Measurements from ENCODE around the gene ROPN1L.
"Not testable (repeated sequence)": the region's sequence is repeated elsewhere in the genome, so short reads cannot be mapped to it uniquely, and the experiment has no call there.

Gene ROPN1L

GRCh38 chr5:10511741-10512640 lies 70.3 kb downstream of the ROPN1L start:
- in situ Hi-C loops (cut with MboI; ENCODE audit: low pct_unique_long_range_greater_than_20kb, low sequenced_read_pairs) = no loop called here
- DNase-seq = no peak

GRCh38 chr5:10513501-10514442 lies 72.1 kb downstream of the ROPN1L start:
- no peak for DNase-seq
- in situ Hi-C loops (cut with MboI; ENCODE audit: low pct_unique_long_range_greater_than_20kb, low sequenced_read_pairs) = no loop called here

GRCh38 chr5:10514572-10514971 lies 72.9 kb downstream of the ROPN1L start:
- DNase-seq; in situ Hi-C loops (cut with MboI; ENCODE audit: low pct_unique_long_range_greater_than_20kb, low sequenced_read_pairs): not testable (repeated sequence)

Measured in KBM-7 (cell line).